Motor neuron (in vitro differentiated cells): ENCODE results near the gene WDR27. TPM values are rescaled to one million over a fixed set of nuclear protein-coding genes. Genes with fewer than 3 reads are reported as not detected.
A peak's percentile ranks its signal among the peaks of the same experiment; 100 is the strongest.

Source experiments
- ATAC-seq, 8 experiments: fragments of 200-7000 bp; cut with Tn5 transposase; replicated peaks in 6 of 8; 2 replicates each; pipeline ENCODE4 v1.8.0; 2021; ENCODE audit warnings: mild to moderate bottlenecking in 8 of 8, moderate library complexity in 8 of 8
- H3K27ac ChIP-seq, 2 donors: fragments of 250-450 bp; sonication (Bioruptor Pico); 2 replicates each; pipeline ENCODE4 v1.9.0; 2021; ENCODE audit warnings: antibody characterized with exemption in 2 of 2, mild to moderate bottlenecking in 2 of 2, moderate library complexity in 1 of 2
- H3K4me1 ChIP-seq, 2 donors: fragments of 250-450 bp; sonication (Bioruptor Pico); replicated peaks in 1 of 2; 2 replicates each; pipeline ENCODE4 v1.6.1; 2021; ENCODE audit warnings: antibody characterized with exemption in 2 of 2, mild to moderate bottlenecking in 2 of 2, moderate library complexity in 1 of 2
- H3K4me3 ChIP-seq, 5 donors: fragments of 250-450 bp; sonication (Bioruptor Pico); 2 replicates each; pipeline ENCODE4 v1.9.0; 2021; ENCODE audit warnings: antibody characterized with exemption in 5 of 5, mild to moderate bottlenecking in 5 of 5, moderate library complexity in 4 of 5
- WGBS, 10 experiments: fragments of 450-650 bp; shearing (Covaris generic); methylation state at CpG; one replicate each; pipeline ENCODE4 v1.0.0; 2022; 5-methylcytosine and 5-hydroxymethylcytosine counted together
- in situ Hi-C, 9 experiments: fragments of 400-800 bp; cut with MboI; loops; one replicate each; pipeline ENCODE4 v1.15.0; 2021; ENCODE audit warnings: low sequenced_read_pairs in 9 of 9, low pct_unique_long_range_greater_than_20kb in 2 of 9; ENCODE audit not compliant: unreplicated experiment in 9 of 9
- total RNA-seq, 8 experiments: library from RNA; unstranded; fragments of 300-600 nt; gene quantifications; 2 replicates each; pipeline versions ENCODE4 v1.2.3 to v1.2.4, GENCODE V29; 2022

WDR27 gene
- total RNA-seq, 8 experiments from 2014 or later: 21.7 to 66.0 (median 32.7) TPM

GRCh38 chr6:169500688-169501087, 201.1 kb downstream of the WDR27 start:
- 82 to 100% (median 95%) methylated on average over 1 to 8 of the region's 15 CpGs; no CpG with 5 or more reads in 4 of the 10 experiments for WGBS, 10 experiments
- in situ Hi-C loops: loop anchor here in 1 of 9 experiments (25.0 kb wide), 1 partner anchor 538 kb away; no protein-coding TSS in a partner anchor
- ATAC-seq: no peak
- Histone ChIP-seq H3K4me3 (no peak overlapping the region), H3K4me1 (no peaks in the 10 kb centered on the region), H3K27ac (no peak overlapping the region)

DNA sequence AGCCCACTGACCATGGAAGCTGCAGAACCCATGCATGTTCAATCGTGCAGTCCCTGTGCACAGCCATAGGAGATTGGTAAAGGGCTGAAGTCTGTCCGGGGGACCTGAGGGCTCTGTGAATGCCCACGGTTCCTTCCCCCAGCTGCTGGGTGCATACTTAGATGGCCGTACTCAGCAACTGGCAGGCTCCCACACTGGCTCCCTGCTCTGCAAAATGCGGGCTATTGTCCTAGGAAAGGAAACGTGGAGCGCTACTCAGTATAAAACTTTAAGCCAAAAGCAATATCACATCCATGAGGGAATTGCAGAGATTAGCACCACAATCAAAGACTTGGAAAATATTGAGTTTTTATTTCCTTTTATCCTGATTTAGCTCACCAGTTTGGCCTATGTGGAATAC, 202.0 kb downstream of the WDR27 start:
- H3K4me3 ChIP-seq: no peak overlapping the region
- no peak overlapping the region for H3K27ac ChIP-seq
- no peaks in the 10 kb centered on the region for H3K4me1 ChIP-seq
- ATAC-seq: no peak
- 38 to 95% (median 76%) methylated on average over 2 to 7 of the region's 7 CpGs; no CpG with 5 or more reads in 2 of the 10 experiments for WGBS, 10 experiments
- in situ Hi-C loops: loop anchor here in 2 of 9 experiments (25.0 kb wide), 1 partner anchor 538 kb away; no protein-coding TSS in a partner anchor

GRCh38 chr6:169498916-169499513, 202.8 kb downstream of the WDR27 start:
- Histone ChIP-seq H3K4me3 (no peak overlapping the region), H3K4me1 (no peaks in the 10 kb centered on the region), H3K27ac (no peak overlapping the region)
- ATAC-seq: peak in 3 of 8 experiments; percentile 30 to 71 (median 68)
- in situ Hi-C loops: loop anchor here in 1 of 9 experiments (25.0 kb wide), 1 partner anchor 537 kb away; no protein-coding TSS in a partner anchor
- 10 to 94% (median 89%) methylated on average over 1 to 13 of the region's 15 CpGs; no CpG with 5 or more reads in 4 of the 10 experiments for WGBS, 10 experiments

DNA sequence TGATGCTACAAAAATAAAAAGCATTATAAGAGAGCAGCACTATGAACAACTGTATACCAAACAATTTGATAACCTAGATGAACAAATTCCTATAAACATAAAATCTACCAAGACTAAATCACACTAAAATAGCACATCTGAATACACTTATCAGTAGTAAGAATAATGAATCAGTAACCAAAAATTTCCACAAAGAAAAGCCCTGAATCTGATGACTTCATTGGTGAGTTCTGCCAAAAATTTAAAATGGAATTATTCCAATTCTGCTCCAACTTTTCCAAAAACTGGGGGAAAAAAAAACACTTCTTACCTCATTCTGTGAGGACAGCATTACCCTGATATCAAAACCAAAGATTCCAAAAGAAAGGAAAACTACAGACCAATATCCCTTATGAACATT, 206.2 kb downstream of the WDR27 start:
- no peak for ATAC-seq
- Histone ChIP-seq H3K27ac (no peak overlapping the region), H3K4me1 (no peaks in the 10 kb centered on the region), H3K4me3 (no peak overlapping the region)
- in situ Hi-C loops: loop anchor here in 1 of 9 experiments (25.0 kb wide), 1 partner anchor 533 kb away; no protein-coding TSS in a partner anchor

DNA sequence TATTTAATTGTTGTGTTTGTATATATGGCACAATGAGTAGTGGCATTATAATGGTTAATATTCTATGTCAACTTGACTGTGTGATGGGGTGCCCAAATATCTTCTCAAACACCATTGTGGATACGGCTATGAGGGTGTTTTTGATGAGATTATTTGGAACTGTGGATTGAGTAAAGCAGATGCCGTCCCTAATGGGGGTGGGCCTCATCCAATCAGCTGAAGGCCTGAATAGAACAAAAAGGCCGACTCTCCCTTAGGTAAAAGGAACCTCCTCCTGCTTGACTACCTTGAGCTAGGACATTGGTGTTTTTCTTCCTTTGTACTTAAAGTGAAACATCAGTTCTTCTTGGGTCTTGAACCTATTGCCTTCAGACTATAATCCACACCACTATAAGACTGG, 207.8 kb downstream of the WDR27 start:
- H3K4me3 ChIP-seq: no peak overlapping the region
- WGBS, 10 experiments: 50 to 100% (median 93%) methylated on average over 2 to 3 of the region's 3 CpGs; no CpG with 5 or more reads in 3 of the 10 experiments
- H3K27ac ChIP-seq: no peak overlapping the region
- no peak for ATAC-seq
- in situ Hi-C loops: loop anchor here in 1 of 9 experiments (25.0 kb wide), 1 partner anchor 532 kb away; no protein-coding TSS in a partner anchor
- H3K4me1 ChIP-seq: no peaks in the 10 kb centered on the region

GRCh38 chr6:169491482-169491881, 210.3 kb downstream of the WDR27 start:
- peaks cover 14 to 19% of the 10 kb centered on the region in 2 donors for H3K4me1 ChIP-seq
- no peak overlapping the region for H3K27ac ChIP-seq
- H3K4me3 ChIP-seq: no peak overlapping the region
- in situ Hi-C loops: loop anchor here in 1 of 9 experiments (25.0 kb wide), 1 partner anchor 529 kb away; no protein-coding TSS in a partner anchor
- 11 to 100% (median 88%) methylated on average over 1 of the region's 1 CpG; no CpG with 5 or more reads in 3 of the 10 experiments for WGBS, 10 experiments
- no peak for ATAC-seq

GRCh38 chr6:169490830-169491229, 211.0 kb downstream of the WDR27 start:
- no peak overlapping the region for H3K27ac ChIP-seq
- WGBS, 10 experiments: 8 to 95% (median 73%) methylated on average over 3 to 5 of the region's 5 CpGs

DNA sequence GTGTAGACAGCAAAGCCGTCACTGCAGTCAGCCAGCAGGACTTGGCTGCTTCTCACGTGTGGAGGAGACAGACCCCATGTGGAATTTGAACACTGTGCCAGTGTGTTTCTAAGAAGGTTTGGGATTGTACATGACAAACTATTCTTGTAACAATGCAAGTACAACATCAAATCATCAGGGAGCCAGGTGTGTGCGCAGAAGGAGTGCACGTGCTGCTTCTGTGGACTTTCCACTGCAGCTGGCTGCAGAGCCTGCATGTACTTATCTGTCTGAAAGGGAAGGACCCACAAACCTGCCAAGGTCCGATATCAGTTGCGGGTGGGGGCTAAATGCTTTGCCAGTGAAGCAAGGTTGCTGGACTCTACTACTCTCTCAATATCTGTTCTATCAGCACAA, 211.6 kb downstream of the WDR27 start:
- Histone ChIP-seq H3K4me3 (no peak overlapping the region), H3K27ac (no peak overlapping the region), H3K4me1 (peaks cover 14 to 19% of the 10 kb centered on the region in 2 donors)
- WGBS, 10 experiments: 0 to 100% (median 89%) methylated on average over 1 to 6 of the region's 6 CpGs; no CpG with 5 or more reads in 3 of the 10 experiments
- in situ Hi-C loops: loop anchor here in 1 of 9 experiments (25.0 kb wide), 1 partner anchor 528 kb away; no protein-coding TSS in a partner anchor
- ATAC-seq: no peak

More at GRCh38 chr6:169490830-169491229, 211.0 kb downstream of the WDR27 start:
- Histone ChIP-seq H3K4me3 (no peak overlapping the region), H3K4me1 (peaks cover 14 to 19% of the 10 kb centered on the region in 2 donors)
- in situ Hi-C loops: loop anchor here in 1 of 9 experiments (25.0 kb wide), 1 partner anchor 529 kb away; no protein-coding TSS in a partner anchor
- peak in 2 of 8 experiments; percentile 22 to 65 for ATAC-seq

DNA sequence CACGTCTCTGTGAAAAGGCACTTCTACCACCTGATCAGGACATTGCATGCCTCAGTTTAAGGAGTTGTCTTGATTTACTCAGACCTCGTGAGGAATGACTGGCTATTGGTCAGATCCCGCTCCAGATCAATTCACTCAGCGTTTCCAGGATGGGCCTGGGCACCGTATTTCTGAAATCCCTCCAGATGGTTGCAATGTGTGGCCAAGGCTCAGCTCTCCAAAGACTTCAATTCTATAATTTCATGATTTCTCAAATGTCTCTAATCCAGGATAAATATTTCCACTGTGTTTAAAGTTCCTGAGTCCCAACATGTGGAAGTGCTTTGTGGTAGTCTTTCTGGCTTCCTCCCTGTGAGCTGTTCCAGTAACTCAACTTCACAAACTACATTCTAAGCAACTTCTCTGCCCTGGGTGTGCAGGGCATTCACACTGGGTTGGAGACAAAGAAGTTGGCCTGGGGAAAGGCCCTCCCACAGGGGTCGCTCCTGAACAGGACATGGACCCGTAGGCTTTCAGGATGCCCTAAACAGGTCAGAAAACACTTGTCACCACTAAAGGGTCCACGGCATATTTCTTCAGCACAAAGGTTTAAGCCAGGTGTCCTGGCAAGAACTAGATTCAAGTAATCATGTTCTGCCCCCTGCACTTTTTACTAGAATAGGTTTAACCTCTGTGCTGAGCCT, 212.1 kb downstream of the WDR27 start:
- Histone ChIP-seq H3K4me1 (peaks cover 14 to 19% of the 10 kb centered on the region in 2 donors), H3K4me3 (no peak overlapping the region), H3K27ac (no peak overlapping the region)
- ATAC-seq: peak in 3 of 8 experiments; percentile 47 to 61 (median 52)
- WGBS, 10 experiments: 20 to 96% (median 68%) methylated on average over 1 to 4 of the region's 8 CpGs; no CpG with 5 or more reads in 4 of the 10 experiments
- in situ Hi-C loops: loop anchor here in 1 of 9 experiments (25.0 kb wide), 1 partner anchor 527 kb away; no protein-coding TSS in a partner anchor

- Histone ChIP-seq H3K27ac (peak overlapping the region; percentile 2 to 15), H3K4me1 (peaks cover 14 to 19% of the 10 kb centered on the region in 2 donors), H3K4me3 (no peak overlapping the region)
- in situ Hi-C loops: loop anchor here in 1 of 9 experiments (25.0 kb wide), 1 partner anchor 526 kb away; no protein-coding TSS in a partner anchor
- WGBS, 10 experiments: 43 to 90% (median 71%) methylated on average over 1 to 4 of the region's 5 CpGs; no CpG with 5 or more reads in 2 of the 10 experiments
- ATAC-seq: peak in 6 of 8 experiments; percentile 41 to 90 (median 78)
These were observed 214.0 kb downstream of the WDR27 start for GRCh38 chr6:169487579-169488436.

- in situ Hi-C loops: loop anchor here in 1 of 9 experiments (25.0 kb wide), 1 partner anchor 518 kb away; no protein-coding TSS in a partner anchor
- Histone ChIP-seq H3K4me1 (no peaks in the 10 kb centered on the region), H3K27ac (no peak overlapping the region), H3K4me3 (no peak overlapping the region)
- WGBS, 10 experiments: 75 to 100% (median 95%) methylated on average over 1 to 12 of the region's 34 CpGs; no CpG with 5 or more reads in 2 of the 10 experiments
- ATAC-seq: no peak
These were observed 221.9 kb downstream of the WDR27 start for GRCh38 chr6:169479783-169480495.
